GM11168 (cell line): Measurements from ENCODE around the gene MUC5AC.

Source experiments
- in situ Hi-C: fragments of 300-500 bp; cut with MboI; formaldehyde crosslinking; loops from one replicate; pipeline ENCODE4 v1.12.0; 2022; ENCODE audit warnings: low sequenced_read_pairs; ENCODE audit not compliant: unreplicated experiment

The MUC5AC gene

GRCh38 chr11:1194231-1194976, 36.7 kb downstream of the MUC5AC start:
- in situ Hi-C loops = no loop called here

DNA sequence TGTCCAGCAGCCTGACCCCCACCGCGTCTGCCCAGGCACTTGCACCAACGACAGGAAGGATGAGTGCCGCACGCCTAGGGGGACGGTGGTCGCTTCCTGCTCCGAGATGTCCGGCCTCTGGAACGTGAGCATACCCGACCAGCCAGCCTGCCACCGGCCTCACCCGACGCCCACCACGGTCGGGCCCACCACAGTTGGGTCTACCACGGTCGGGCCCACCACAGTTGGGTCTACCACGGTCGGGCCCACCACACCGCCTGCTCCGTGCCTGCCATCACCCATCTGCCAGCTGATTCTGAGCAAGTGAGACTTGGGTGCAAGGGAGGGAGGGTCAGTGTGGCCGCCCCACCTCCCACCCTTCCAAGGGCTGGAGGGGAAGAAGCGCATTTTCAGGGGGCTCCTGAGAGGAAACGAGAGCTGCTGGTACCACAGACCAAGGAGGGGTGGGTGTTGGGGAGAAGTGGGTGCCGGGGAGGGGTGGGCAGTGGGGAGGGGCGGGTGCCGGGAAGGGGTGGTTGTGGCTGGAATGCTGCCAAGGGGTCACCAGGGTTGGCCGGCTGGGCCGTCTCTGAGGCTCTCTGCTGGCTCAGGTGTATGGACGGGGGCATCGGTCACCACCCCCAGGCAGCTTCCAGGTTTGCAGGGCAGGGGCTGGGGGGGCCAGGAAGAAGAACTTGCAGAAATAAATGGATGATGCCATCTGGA, 37.4 kb downstream of the MUC5AC start:
- in situ Hi-C loops = no loop called here

- in situ Hi-C loops = no loop called here
Measured at GRCh38 chr11:1195682-1196515, 38.1 kb downstream of the MUC5AC start.

DNA sequence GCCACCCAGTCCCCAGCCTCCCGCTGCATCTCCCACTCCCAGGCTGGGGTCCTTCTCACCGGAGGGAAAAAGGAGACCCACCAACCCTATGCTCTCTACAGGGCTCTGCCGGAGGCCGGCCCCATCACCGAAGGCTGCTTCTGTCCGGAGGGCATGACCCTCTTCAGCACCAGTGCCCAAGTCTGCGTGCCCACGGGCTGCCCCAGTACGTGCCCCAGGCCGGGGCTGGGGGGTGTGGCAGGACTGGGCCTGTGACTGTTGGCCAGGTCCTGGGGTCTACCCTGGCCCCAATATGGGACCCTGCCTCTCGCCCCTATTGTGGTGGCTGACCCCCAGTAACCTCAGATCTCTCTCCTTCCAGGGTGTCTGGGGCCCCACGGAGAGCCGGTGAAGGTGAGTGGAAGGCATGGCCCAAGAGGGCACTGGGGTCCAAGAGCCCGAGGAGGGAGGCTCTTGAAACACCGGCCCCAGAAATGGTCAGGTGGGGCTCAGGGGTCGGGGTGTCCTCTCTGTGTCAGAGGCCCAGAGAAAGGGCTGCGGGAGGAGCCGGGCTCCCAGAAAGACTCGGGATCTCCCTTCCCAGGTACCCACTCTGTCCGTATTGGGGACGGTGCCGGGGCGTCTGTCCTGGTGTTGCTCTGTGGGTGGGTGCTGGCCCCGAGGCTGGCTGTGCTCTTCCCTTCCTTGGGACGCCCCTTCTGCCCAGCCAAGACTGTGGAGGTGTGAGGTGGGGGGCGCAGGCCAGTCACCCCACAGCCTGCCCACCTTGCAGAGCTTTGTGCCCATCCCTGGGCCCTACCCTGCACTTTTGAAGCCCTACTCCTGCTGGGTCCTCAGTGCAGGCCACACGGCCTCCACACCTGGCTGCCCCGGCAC, 39.0 kb downstream of the MUC5AC start:
- in situ Hi-C loops = no loop called here

DNA sequence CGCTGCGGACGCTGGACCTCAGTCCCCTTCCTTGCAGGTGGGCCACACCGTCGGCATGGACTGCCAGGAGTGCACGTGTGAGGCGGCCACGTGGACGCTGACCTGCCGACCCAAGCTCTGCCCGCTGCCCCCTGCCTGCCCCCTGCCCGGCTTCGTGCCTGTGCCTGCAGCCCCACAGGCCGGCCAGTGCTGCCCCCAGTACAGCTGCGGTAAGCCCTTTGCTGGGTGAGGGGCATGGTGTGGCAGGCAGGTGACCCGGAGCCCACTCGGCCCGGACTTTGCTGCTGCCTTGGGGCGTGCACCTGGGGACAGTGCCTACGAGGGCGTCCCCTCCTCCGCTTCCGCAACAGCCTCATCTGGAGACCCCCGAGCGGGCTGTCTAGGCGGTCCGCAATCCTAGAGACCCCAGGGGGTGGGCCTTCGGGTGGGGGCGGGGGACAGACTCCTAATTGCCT, 39.7 kb downstream of the MUC5AC start:
- in situ Hi-C loops = no loop called here

GRCh38 chr11:1197886-1198560, 40.3 kb downstream of the MUC5AC start:
- in situ Hi-C loops = no loop called here

DNA sequence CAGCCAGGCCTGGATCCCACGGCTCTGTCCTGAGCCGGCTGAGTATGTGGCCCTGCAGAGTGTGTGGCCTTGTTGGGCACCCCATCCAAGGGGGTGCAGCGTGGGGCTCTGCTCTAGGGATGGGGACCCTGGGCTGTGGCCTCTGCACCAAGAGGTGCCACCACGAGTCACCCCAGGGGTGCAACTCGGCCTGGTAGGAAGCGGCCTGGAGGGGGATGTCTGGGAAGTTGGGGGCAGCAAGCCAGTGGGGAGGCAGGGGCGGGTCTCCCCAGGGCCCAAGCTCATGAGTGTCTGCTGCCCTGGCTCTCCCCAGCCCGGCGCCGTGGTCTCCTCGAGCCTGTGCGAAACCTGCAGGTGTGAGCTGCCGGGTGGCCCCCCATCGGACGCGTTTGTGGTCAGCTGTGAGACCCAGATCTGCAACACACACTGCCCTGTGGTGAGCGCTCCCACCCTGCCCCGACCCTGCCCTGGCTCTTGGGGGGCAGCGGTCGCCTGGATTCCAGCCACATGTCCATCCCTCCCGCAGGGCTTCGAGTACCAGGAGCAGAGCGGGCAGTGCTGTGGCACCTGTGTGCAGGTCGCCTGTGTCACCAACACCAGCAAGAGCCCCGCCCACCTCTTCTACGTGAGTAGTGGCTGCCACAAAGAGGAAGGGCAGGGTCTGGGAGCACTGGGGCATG, 40.9 kb downstream of the MUC5AC start:
- in situ Hi-C loops = no loop called here

DNA sequence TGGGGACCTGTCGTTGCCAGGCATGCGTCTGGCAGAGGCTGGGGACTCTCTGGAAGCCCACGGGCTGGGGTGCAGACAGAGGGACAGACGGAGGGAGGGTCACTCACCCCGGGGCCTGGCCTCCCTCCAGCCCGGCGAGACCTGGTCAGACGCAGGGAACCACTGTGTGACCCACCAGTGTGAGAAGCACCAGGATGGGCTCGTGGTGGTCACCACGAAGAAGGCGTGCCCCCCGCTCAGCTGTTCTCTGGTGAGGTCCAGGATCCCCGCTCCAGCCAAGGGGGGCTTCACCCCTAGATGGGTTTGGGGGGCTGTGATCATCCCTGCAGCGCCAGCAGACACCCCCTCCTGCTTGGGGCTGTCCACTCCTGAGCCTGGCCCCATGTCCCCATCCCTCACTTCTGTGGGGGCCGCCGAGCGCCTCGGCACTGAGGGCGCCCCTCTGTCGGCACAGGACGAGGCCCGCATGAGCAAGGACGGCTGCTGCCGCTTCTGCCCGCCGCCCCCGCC, 41.5 kb downstream of the MUC5AC start:
- in situ Hi-C loops = no loop called here

DNA sequence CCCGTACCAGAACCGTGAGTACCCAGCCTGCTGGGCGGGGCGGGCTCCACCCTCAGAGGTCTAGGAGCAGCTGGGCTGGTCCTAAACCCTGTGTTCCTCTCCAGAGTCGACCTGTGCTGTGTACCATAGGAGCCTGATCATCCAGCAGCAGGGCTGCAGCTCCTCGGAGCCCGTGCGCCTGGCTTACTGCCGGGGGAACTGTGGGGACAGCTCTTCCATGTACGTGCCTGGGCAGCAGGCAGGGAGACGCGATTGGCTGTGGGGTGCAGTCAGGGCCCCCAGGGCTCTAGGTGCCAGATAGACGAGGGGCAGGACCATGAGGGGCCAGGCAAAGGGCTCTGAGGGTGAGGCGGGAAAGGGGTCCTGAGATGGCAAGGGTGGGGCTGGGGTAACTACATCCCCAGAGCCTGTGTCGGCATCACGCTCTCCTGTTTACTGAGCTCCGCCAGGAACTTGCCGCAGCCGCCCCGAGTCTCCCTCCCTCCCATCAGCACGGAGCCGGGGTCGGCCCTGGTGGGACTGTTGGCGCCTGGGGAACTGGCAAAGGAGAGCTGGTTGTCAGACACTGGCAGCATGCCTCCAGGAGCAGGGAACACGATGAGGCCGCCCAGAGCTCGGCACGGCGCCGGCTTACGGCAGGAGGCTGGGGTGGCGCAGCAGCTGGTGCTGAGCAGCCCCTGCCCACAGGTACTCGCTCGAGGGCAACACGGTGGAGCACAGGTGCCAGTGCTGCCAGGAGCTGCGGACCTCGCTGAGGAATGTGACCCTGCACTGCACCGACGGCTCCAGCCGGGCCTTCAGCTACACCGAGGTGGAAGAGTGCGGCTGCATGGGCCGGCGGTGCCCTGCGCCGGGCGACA, 42.2 kb downstream of the MUC5AC start:
- in situ Hi-C loops = loop anchor here (25.0 kb wide), 1 partner anchor 312 kb away; no protein-coding TSS in a partner anchor

DNA sequence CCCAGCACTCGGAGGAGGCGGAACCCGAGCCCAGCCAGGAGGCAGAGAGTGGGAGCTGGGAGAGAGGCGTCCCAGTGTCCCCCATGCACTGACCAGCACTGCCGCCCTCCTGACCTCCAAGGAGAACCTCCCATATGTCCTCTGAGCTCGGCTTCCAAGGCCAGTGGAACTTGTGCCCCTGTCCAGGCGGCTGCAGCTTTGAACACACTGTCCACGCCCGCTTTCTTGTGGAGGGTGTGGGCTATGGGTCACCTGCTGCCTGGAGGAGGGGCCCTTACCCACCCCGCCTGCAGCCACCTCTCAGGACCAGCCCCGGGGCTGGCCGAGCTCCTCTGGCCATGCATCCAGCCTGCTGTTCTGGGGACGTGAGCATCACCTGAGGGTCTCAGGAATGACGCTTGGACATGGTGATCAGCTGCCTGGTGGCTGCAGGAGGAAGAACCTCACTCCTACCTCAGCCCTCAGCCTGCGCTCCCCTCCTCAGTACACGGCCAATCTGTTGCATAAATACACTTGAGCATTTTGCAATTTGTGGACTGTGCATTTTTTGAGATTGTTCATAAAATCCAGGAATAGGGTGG, 42.9 kb downstream of the MUC5AC start:
- in situ Hi-C loops = loop anchor here (25.0 kb wide), 1 partner anchor 312 kb away; no protein-coding TSS in a partner anchor

- in situ Hi-C loops = loop anchor here (25.0 kb wide), 1 partner anchor 311 kb away; no protein-coding TSS in a partner anchor
Measured at GRCh38 chr11:1201395-1202153, 43.8 kb downstream of the MUC5AC start.

DNA sequence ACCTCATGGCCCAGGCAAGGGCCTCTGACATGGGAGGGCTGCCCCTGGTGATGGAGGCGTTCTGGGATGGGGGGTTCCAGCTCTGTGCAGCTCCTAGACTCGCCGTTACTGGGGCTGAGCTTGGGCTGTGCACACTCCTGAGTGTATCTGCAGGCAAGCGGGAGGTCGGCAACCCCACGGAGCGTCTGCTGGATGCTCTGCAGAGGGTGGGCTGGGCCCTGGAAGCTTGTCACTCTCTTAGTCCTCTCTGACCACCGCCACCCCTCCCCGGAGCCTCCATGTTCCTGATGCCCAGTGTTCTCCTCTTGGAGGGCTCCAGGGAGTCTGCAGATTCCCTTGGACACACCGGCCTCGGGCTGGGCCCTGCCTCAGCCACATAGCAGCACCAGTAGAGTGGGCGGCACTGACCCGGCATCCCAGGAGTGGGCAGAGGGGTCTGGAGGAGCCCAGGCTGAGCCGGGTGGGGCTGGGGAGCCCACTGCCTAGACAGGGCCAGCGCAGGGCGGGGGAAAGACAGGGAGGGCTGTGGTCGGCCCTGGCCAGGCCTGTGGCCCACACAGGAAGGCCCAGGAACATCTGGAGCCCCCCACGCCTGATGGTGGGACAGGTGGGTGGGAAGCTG, 44.5 kb downstream of the MUC5AC start:
- in situ Hi-C loops = loop anchor here (25.0 kb wide), 1 partner anchor 310 kb away; no protein-coding TSS in a partner anchor

GRCh38 chr11:1202776-1203504, 45.2 kb downstream of the MUC5AC start:
- in situ Hi-C loops = loop anchor here (25.0 kb wide), 1 partner anchor 309 kb away; no protein-coding TSS in a partner anchor

- in situ Hi-C loops = loop anchor here (25.0 kb wide), 1 partner anchor 309 kb away; no protein-coding TSS in a partner anchor
Measured at GRCh38 chr11:1203505-1204271, 45.9 kb downstream of the MUC5AC start.
